ENCODE results near the gene C2orf49.

C2orf49 gene

DNA sequence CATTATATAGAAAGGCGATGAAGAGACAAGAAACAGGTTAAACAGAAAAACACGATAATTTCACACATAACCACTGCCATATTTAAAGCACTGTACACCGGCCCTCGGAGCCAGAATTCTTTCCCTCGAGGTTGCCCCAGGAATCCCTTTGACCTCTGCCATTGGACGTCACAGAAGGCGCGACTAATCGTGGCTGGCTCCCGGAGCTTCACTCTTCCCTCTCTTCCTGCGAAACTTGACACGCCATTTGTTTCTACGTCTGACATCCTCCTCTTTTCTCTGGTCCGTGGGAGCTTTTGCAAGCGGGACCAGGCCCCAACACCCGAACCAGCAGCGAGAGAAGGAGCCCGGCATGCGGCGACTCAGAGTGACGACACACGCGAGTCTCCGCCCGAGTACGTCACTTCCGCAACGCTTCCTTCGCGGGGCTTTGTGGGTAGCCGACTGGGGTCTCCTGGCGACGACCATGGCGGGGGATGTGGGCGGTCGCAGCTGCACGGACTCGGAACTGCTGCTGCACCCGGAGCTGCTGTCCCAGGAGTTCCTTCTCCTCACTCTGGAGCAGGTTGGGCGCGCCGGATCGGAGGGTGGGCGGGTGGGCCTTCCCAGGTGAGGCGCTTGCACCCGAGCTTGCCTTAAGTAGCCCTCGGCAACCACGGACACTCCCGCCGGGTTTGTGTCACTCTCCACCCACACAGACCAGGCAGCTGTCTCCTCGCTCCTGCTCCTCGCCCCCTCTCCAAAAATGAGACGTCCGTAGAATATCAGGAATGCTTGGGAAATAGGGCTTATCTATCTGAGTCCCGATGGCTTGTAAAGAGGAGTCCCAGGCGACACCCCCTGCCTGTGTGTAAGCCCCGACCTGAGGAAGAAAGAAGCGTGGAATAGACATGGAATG is at the start of gene C2orf49:
Gene C2orf49 (plus strand): TSS at position 419 of the 898 bp plus-strand sequence. CDS start 48 bp downstream, at position 467.
- DNase-seq (ENCODE audit: low read depth in 2 of 2): peak; percentile 79 to 82

DNA sequence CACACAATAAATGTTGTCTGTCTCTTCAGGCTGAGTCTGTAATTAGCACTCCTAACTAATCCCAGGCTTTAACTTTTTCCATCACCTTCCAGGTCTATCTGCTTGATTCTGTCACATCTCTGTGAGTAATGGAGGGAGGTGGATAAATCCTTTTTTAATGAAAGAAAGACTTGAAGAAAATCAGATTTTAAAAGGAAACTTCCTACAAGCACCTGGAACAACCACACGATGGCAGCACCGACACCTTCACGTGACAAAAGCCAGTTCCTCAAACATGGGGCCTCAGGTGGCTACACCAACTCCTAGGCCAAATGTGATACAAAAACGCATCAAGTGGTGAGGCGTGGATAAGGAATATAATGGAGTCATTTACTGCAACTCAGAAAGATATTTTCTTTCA is 49.6 kb upstream of the C2orf49 start:
- DNase-seq (ENCODE audit: low read depth in 2 of 2): peak; percentile 1 to 6

DNA sequence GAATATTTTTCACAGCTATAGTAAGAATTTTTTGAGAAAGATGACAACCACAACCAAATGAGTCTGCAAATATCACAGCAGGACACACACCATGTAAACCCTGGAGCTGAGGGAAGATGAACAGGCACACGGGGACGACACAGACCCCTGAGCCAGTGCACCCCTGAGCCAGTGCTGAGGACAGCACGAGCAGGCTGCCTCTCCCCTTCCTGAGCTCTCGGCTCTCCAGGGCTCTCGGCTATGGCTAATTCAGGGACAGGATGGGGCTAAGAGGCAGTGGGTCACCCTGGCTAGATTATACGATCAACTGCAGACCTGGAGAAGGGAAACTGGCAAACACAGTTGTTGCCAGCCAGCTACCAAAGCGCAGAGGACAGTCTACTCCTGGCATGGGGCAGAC is 49.2 kb upstream of the C2orf49 start:
- DNase-seq (ENCODE audit: low read depth in 2 of 2): no peak

DNA sequence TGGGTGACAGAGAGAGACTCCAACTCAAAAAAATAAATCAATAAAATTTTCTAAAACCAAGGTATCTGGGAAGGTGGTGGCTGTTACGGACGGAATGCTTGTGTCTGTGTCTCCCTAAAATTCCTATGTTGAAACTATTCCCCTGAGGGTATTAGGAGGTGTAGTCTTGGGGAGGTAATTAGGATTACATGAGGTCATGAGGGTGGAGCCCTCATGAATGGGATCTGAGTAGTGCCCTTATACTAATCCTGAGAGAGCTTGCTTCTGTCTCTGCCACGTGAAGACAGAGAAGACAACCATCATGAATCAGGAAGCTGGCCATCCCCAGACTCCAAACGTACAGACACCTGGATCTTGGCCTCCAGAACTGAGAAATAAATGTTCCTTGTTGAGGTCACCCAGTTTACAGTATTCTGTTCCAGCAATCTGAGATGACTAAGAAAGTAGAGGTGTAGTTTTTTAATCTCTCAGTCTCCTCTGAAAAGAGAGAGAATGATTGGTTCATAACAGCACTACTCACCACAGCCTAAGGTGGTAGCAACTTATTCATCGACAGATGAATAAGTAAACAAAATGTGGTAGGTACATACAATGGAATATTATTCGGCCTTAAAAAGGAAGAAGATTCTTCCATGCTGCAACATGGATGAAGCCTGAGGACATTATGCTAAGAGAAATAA is 46.2 kb upstream of the C2orf49 start:
- no peak for DNase-seq (ENCODE audit: low read depth in 2 of 2)

DNA sequence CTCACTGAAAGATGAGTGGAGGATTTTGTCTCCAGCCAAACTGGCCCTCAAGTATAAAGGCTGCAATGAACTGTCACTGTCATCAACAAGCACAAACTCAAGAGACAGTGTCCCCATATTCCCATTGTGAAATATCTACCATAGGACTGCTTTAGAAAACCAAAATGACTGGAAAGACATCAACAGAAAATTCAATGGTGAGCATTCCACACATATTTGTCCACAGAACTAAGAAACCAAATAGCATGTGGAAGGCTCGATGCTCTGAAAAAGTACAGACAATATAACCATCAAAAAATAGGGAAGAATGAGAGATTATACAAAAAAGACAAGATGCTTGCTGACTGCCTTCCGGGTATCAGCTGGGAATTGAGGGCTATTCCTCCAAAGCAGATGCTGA is 45.4 kb upstream of the C2orf49 start:
- no peak for DNase-seq (ENCODE audit: low read depth in 2 of 2)

DNA sequence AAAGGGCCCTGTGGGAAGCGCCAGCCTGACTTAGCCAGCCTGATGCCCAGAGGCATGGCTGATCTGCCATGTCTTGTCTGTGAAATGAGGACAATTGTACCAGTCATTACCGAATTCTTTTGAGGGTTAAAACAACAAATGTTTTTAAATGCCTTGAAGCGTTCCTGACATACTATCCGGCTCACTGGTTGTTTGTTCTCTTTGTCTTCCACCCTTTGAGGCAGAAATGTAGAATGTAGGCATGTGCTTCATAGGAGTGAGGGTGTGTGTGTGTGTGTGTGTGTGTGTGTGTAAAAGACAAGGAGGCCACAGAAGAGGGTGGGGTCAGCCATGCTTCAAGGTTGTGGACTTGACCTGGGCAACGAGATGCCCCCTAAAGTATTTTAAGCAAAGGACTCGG is 43.3 kb upstream of the C2orf49 start:
- DNase-seq (ENCODE audit: low read depth in 2 of 2): no peak

DNA sequence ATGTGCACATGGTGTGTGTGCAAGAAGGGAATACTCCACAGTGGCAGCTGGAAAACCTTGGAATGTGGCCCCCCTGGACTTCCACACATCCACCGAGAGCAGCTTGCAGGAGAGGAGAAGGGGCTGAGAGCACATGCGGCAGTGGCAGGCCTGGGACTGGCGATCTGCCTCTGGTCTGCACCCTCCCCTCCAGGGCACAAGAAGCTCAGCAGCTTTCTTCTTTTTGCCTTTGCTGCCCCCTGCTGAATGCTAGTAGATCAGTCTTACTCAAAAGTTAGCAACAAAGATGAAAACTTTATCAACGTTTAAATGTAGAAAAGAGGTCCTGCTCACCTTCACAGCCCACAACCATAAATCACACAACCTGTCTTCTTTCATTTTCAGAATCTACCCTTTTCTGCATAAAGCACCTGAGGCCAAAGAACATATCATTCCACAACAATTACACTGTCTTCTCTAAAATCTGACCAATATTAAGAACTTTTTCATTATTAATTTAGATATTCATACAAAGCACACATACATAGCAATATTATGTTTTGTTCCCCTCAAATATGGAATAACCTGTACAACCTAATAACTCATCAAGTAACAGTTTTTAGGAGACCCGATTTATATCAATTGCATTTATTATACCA is 42.4 kb upstream of the C2orf49 start:
- peak in 1 of 2 donors; percentile 11 for DNase-seq (ENCODE audit: low read depth in 2 of 2)

DNA sequence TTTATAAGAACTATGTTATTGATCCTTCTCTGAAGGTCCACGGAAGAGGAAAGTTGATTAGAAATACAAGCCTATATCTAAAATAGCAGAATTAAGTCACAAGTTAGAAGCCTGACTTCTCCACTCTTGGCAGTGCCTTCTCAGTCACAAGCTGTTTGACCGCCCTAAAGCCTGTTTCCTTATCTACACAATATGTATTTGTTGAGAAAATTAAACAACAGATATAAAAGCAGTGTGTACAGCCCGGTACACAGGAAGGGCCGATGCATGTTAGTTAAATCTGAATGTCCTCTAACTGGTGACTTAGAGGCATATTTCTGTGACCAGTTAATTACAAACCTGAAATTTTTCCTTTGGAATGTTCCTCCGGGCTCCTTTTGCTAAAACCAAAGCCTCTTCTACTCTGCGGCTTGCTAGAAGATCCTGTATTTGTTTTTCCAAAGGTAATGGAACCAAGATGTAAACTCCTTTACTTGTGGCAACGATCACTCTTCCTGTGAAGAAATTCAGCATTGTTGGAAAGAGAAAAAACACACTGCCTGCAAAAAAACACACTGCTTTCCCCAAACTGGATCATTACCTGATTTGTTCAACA is 41.2 kb upstream of the C2orf49 start:
- no peak for DNase-seq (ENCODE audit: low read depth in 2 of 2)

DNA sequence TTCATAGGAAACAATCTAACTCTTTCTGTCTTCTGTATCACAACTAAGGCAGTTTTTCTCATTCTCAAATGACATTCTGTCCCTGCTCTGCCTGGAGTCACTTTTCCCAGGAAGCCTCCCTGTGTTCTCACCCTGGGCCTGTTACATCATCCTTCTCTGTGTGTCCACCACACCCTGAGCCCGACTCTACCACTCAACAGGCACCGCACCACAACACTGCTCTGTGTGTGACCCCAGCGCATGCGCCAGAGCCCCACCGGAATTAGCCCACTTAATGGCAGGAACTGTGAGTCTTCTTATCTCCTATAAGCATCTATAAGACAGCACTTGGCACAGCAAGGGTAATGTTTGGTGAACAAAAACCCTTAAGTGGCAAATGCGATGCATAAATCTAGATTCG is 40.1 kb upstream of the C2orf49 start:
- no peak for DNase-seq (ENCODE audit: low read depth in 2 of 2)

DNA sequence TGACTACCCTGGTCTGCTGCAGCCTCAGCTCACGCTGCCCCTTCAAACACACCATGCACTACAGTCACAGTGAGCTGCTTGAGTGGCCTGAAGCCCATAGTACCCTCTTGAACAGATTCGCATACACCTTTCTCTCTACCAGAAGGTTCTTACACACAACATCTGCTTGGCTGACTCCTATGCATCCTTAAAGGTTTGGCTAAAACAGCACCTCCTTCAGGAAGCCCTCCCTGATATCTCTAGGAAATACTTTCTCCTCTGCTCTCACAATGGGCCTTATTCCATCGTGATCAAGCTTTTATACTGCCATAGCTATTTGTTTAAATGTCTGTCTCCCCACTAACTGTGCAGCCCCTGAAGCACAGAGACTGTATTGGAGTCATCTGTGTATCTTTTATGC is 39.3 kb upstream of the C2orf49 start:
- no peak for DNase-seq (ENCODE audit: low read depth in 2 of 2)

DNA sequence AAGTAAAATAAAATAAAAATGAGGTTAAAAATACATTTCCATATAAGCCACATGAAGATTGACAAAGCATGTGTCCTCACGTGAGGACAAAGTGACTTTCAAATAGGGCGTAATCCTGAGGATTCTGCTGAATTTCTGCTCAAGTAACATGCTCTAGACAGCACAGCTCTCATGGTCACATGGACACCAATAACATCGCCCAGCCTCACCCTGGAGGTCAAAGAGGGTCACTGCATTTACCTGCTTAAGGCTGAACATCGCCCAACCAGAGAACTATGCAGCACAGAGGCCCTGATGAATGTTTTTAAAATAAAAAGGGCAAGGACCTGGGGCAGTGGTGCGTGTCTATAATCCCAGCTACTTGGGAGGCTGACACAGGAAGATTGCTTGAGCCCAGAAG is 38.0 kb upstream of the C2orf49 start:
- DNase-seq (ENCODE audit: low read depth in 2 of 2): no peak

DNA sequence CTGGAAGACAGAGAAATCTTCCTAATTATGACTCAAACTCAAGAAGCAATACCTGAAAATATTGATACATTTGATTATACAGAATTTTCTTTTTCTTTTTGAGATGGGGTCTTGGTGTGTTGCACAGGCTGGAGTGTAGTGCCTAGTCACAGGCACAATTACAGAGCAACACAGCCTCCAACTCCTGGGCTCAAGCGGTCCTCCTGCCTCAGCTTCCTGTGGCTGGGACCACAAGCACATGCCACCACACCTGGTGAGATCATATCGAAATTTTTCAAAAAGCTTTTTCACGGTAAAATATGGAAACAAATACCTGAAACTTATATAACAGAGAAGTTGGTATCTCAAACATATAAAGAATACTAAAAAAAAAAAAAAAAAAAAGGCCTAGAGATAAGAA is 35.7 kb upstream of the C2orf49 start:
- peak in 1 of 2 donors; percentile 15 for DNase-seq (ENCODE audit: low read depth in 2 of 2)

DNA sequence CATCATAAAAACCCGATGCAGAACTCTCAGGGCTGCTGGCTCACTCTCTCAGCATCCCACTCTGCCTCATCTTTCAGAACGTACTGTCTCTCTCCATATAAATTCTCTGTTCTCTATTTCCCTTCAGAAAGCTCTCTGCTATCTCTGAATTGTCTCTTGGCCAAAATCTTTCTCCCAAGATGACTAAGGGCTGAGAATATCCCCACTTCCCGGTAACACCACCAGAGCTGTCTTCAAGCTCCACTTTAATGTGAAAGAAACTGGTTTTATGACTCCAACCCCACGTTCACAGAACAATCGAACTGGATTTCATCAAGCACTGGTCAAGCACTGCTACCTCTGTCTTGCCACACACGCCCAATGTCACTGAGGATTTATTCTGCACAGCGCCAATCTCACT is 30.2 kb upstream of the C2orf49 start:
- DNase-seq (ENCODE audit: low read depth in 2 of 2): no peak

DNA sequence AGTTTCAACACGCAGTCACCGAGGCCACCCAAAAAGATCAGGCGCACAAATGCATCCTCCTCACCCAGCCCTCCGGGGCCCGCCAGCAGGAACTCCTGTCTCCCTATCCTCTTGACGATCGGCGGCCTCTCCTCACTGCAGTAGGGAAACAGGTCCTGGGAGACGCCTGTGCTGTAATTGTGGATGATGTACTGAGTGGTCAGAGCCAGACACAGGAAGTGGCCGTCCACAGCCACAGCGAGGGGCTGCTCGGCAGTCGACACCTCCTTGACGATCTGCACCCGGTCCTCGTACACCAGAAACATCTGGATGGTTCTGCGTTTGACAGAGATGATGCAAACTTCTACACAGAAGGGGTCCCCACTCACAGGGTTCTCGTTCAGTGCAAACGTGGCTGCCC is 29.8 kb upstream of the C2orf49 start:
- DNase-seq (ENCODE audit: low read depth in 2 of 2): no peak

DNA sequence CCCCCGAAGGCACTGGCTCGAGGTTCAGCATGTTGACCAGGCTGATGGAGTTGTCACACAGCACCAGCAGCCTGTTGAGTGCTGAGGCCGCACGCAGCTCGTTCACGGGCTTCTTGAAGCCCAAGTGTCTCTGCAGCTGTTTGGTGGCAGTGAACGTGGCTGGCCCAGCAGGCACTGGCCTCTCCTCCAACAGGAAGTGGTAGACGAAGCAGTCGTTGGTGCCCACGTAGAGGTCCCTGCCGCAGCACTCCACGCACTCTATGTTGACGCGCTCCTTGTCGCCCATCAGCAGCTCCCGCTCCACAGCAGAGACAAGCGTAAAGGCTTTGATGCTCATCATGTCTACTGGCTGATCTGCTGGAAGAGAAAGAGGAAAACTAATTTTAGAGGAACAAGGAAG is 29.4 kb upstream of the C2orf49 start:
- no peak for DNase-seq (ENCODE audit: low read depth in 2 of 2)

DNA sequence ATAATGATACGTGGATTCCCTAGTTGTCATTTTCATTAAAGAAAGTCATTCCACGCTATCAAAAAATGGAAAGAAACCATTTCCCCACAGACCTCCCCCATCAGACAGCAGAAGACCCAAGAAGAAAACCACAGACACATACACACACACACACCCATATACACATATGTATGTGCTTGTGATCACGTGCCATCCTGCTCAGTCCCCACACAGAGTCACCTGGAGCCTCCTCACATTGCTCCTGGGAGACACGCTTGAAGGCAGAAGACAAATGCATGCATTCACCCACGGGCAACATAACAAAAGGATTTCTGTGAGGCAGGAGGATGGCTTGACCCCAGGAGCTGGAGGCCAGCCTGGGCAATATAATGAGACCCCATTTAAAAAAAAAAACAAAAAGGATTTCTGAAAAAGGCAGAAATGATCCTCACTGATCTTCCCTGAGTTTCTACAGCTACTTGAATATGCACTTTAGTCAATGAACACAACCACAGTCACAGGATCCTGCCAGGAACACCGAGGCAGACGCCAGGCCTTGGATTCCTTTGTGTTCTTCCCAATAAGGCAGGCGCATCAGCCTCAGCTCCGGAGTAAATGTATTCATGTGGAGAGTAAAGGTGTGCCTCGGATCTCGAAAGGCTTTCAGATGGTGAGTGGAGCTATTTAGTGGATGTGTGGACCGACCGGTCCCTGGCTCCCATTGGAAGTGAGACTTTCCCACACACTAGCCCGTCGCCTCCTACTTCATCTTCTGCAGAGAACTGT is 28.8 kb upstream of the C2orf49 start:
- no peak for DNase-seq (ENCODE audit: low read depth in 2 of 2)

DNA sequence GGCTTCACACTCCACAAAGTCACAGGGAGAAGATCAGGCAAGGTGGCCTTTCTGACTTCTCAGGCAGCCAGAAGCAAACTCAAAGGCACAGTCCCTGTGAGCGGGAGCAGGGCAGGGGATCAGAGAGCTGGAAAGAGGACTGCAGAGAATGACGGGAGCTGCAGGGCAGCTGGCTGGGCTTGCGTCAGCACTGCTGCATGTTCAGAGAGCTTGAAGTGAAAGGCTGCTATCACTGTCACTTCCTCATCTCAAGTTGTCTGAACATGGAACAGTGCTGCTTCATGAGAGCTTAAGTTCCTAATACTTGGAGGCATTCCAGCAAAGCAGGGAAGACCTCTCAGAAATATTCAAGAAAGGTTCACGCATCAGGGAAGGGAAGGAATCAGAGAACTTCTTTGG is 28.2 kb upstream of the C2orf49 start:
- DNase-seq (ENCODE audit: low read depth in 2 of 2): no peak

DNA sequence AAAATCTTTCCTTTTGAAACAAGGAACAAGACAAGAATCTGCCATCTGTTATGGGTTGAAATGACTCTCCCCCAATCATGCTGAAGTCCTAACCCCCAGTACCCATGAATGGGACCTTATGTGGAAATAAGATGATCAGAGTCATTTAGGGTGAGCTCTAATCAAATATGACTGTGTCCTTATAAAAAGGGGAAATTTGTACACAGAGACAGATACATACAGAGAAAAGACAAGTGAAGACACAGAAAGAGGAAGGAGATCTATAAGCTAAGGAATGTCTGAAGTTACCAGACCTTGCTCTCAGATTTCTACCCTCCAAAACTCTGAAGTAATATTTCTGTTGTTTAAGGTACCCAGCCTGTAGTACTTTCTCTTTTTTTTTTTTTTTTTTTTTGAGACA is 23.5 kb upstream of the C2orf49 start:
- DNase-seq (ENCODE audit: low read depth in 2 of 2): no peak

DNA sequence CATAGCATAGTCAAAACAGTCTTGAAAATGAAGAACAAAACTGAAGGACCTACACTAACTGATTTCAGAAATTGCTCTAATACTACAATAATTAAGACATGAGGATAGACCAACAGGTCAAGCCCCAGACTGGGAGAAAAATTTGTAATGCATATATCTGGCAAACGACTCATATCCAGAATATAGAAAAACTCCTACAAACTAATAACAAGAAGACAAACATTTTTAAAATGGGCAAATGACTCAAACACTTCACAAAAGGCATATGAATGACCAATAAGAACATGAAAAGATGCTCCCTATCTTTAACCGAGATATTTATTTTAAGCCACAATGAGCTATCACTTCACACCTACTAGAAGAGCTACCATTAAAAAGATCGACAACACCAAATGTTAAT is 22.0 kb upstream of the C2orf49 start:
- DNase-seq (ENCODE audit: low read depth in 2 of 2): no peak

DNA sequence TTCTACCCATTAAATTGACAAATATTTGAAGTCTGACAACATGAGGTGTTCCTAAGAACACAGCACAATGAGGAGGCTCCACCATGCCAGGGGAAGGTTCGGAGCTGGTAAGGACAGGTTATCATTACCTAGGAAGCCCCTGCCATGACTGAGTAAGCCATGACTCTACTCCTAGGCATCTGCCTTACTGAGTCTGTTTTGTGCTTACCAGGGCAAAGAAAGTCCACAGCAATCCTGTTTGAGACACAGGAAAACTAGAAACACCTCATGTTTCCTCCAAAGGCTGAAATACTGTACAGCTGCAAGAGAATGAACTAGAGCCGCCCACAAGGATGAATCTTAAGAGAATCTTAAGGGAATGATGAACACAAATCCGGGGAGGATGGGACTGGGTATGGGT is 19.4 kb upstream of the C2orf49 start:
- DNase-seq (ENCODE audit: low read depth in 2 of 2): no peak

DNA sequence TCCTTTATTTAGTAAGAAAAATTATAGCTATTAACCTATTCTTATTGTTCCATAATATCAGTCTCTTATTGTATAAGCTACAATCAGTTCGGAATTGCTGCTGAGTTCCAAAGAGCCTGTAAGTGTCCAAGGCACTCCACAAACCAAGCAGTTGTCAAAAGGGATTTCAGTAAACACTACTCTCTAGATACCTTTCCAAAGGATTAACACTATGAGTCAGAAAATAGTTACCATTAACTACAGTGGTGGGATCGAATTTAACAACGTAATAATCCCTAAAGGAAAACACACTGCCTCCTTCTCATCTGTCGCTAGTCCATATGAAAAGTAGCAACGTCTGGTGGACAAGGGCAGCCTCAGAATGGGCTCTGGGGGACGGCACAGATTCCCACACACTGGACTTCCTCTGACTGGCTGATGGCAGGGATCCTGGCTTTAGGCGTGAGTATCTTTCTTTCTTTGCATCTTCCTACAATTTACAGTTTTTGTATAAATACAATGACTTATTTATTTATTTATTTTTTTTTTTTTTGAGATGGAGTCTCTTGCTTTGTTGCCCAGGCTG is 16.6 kb upstream of the C2orf49 start:
- no peak for DNase-seq (ENCODE audit: low read depth in 2 of 2)

Measured in stimulated activated CD8-positive, alpha-beta memory T cell treated with anti-CD3 and anti-CD28 coated beads, Interleukin-15, amount 100 ng/mL, for 48 hours (primary cell).